Measurements from ENCODE around the gene PLEK. TPM values are rescaled to one million over a fixed set of nuclear protein-coding genes. Genes with fewer than 3 reads are reported as not detected.
"Not testable (repeated sequence)": the region's sequence is repeated elsewhere in the genome, so short reads cannot be mapped to it uniquely, and the experiment has no call there.

PLEK gene
- total RNA-seq, 8 experiments from 2014 or later = 0.17 to 1.6 (median 0.87) TPM; not detected in 1

GRCh38 chr2:68377137-68377780, 12.2 kb downstream of the PLEK start:
- no peak overlapping the region for H3K4me3 ChIP-seq
- no peaks in the 10 kb centered on the region for H3K4me1 ChIP-seq (replicated peaks in 1 of 2)
- no peak for ATAC-seq (replicated peaks in 6 of 8)
- no peak overlapping the region for H3K27ac ChIP-seq
- in situ Hi-C loops (cut with MboI; ENCODE audit: low pct_unique_long_range_greater_than_20kb in 2 of 9, low sequenced_read_pairs in 9 of 9, unreplicated experiment in 9 of 9) = no loop called here
- 44 to 94% (median 69%) methylated on average over 2 to 3 of the region's 3 CpGs for WGBS, 10 experiments

DNA sequence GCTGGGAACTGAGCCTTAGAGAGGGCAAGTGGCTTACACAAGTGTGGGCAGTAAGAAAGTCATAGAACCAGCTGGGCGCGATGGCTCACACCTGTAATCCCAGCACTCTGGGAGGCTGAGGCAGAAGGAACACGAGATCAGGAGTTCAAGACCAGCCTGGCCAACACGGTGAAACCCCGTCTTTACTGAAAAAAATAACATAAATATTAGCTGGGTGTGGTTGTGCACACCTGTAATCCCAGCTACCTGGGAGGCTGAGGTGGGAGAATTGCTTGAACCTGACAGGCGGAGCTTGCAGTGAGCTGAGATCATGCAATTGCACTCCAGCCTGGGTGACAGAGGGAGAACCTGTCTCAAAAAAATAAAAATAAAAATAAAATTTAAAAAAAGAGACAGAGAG, 13.7 kb downstream of the PLEK start:
- in situ Hi-C loops (cut with MboI; ENCODE audit: low pct_unique_long_range_greater_than_20kb in 2 of 9, low sequenced_read_pairs in 9 of 9, unreplicated experiment in 9 of 9); ATAC-seq (replicated peaks in 6 of 8); H3K4me3 ChIP-seq; H3K27ac ChIP-seq; H3K4me1 ChIP-seq (replicated peaks in 1 of 2): not testable (repeated sequence)
- WGBS, 10 experiments = 40 to 100% (median 70%) methylated on average over 1 to 6 of the region's 6 CpGs; no CpG with 5 or more reads in 1 of the 10 experiments

DNA sequence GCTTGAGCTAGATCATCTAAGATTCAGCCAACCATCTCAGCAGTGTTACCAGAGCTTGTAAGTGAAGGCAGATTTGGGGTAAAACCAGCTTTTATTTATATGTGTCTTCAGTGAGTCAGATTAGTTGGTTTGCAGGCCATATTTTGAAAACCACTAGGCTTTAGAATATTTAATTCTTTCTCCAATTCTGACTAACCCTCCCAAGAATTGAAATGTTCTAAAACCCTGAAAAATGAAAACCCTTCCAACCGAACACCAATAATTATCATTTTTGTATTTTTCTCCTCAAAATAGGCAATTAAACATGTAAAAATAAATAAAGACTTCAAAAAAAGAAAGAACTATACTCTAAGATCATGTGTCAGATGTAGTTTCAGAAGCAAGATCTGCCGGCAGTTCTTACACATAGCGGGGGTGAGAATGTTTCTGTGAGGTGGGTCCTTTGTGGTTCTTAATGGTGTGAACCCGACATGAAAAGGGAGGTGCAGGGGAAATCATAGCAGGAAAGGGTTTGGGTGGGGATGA, 14.2 kb downstream of the PLEK start:
- ATAC-seq (replicated peaks in 6 of 8) = peak in 1 of 8 experiments; percentile 28
- in situ Hi-C loops (cut with MboI; ENCODE audit: low pct_unique_long_range_greater_than_20kb in 2 of 9, low sequenced_read_pairs in 9 of 9, unreplicated experiment in 9 of 9) = no loop called here
- Histone ChIP-seq H3K27ac (no peak overlapping the region), H3K4me3 (no peak overlapping the region), H3K4me1 (replicated peaks in 1 of 2) (no peaks in the 10 kb centered on the region)
- WGBS, 10 experiments = 0 to 95% (median 83%) methylated on average over 1 to 4 of the region's 4 CpGs; no CpG with 5 or more reads in 3 of the 10 experiments

DNA sequence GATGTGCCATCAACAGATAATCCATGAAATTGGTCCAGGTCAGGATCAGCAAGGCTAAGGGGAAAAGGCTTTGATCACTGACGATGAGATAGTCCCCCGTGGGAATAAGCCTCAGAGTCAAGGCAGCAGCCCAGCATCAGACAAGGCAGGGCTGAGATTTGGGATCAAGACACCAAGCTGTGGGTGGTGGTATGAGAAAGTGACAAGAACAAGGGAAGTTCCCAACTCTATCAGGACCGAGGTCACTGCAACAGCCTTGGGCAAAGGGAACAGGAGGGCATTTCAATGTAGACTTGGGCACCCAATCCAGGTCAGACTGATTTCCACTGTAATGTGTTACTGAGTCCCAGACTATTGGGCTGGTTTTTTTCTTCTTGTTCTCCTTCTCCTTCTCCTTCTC, 18.7 kb downstream of the PLEK start:
- ATAC-seq (replicated peaks in 6 of 8) = no peak
- H3K4me3 ChIP-seq = no peak overlapping the region
- no peaks in the 10 kb centered on the region for H3K4me1 ChIP-seq (replicated peaks in 1 of 2)
- in situ Hi-C loops (cut with MboI; ENCODE audit: low pct_unique_long_range_greater_than_20kb in 2 of 9, low sequenced_read_pairs in 9 of 9, unreplicated experiment in 9 of 9) = no loop called here
- 33 to 100% (median 83%) methylated on average over 1 to 3 of the region's 3 CpGs; no CpG with 5 or more reads in 4 of the 10 experiments for WGBS, 10 experiments
- no peak overlapping the region for H3K27ac ChIP-seq

- H3K4me1 ChIP-seq (replicated peaks in 1 of 2) = no peaks in the 10 kb centered on the region
- no peak for ATAC-seq (replicated peaks in 6 of 8)
- H3K27ac ChIP-seq = no peak overlapping the region
- no peak overlapping the region for H3K4me3 ChIP-seq
- in situ Hi-C loops (cut with MboI; ENCODE audit: low pct_unique_long_range_greater_than_20kb in 2 of 9, low sequenced_read_pairs in 9 of 9, unreplicated experiment in 9 of 9) = no loop called here
- WGBS, 10 experiments = 30 to 70% (median 60%) methylated on average over 2 to 5 of the region's 5 CpGs; no CpG with 5 or more reads in 1 of the 10 experiments
Observed at GRCh38 chr2:68384485-68385107, 19.5 kb downstream of the PLEK start.

DNA sequence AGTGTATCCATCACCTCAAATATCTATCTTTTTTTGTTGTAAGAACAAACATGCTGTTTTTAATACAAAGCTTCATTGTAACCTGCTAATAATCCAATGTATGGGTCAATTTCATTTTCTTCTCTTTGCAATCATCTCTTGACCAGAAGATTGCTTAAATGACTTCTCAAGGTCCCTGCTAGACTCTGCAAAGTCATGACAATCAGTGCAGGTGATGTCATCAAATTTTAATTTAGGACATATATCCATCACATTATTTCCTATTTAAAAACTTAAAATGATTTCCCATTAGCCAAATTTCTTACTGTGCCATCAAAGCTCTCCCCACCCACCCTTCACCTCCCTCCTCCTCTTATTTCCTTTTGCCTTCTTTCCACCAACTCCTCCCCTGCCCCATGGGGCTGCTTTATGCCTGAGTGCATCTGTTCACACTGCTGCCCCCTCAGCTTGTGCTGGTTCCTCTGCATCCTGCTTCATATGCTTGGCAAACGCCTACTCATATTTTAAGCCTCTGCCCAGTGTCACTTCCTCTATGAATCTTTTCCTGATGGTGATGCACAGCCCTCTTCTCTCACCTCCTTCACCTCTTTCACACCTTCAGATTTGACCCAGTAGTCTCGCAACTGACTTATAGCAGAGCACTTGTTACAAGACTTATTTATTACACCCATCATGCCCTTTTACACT, 20.3 kb downstream of the PLEK start:
- Histone ChIP-seq H3K4me3 (no peak overlapping the region), H3K27ac (no peak overlapping the region), H3K4me1 (replicated peaks in 1 of 2) (no peaks in the 10 kb centered on the region)
- ATAC-seq (replicated peaks in 6 of 8) = no peak
- in situ Hi-C loops (cut with MboI; ENCODE audit: low pct_unique_long_range_greater_than_20kb in 2 of 9, low sequenced_read_pairs in 9 of 9, unreplicated experiment in 9 of 9) = no loop called here
- WGBS, 10 experiments = 13 to 100% (median 86%) methylated on average over 1 to 2 of the region's 2 CpGs; no CpG with 5 or more reads in 3 of the 10 experiments

GRCh38 chr2:68385907-68386287, 20.8 kb downstream of the PLEK start:
- Histone ChIP-seq H3K4me3 (no peak overlapping the region), H3K4me1 (replicated peaks in 1 of 2) (no peaks in the 10 kb centered on the region), H3K27ac (no peak overlapping the region)
- in situ Hi-C loops (cut with MboI; ENCODE audit: low pct_unique_long_range_greater_than_20kb in 2 of 9, low sequenced_read_pairs in 9 of 9, unreplicated experiment in 9 of 9) = no loop called here
- no peak for ATAC-seq (replicated peaks in 6 of 8)
- 47 to 100% (median 75%) methylated on average over 1 of the region's 1 CpG; no CpG with 5 or more reads in 2 of the 10 experiments for WGBS, 10 experiments

- ATAC-seq (replicated peaks in 6 of 8) = no peak
- in situ Hi-C loops (cut with MboI; ENCODE audit: low pct_unique_long_range_greater_than_20kb in 2 of 9, low sequenced_read_pairs in 9 of 9, unreplicated experiment in 9 of 9) = no loop called here
- 50 to 100% (median 77%) methylated on average over 1 to 5 of the region's 5 CpGs; no CpG with 5 or more reads in 2 of the 10 experiments for WGBS, 10 experiments
Observed at GRCh38 chr2:68386365-68386764, 21.3 kb downstream of the PLEK start.

DNA sequence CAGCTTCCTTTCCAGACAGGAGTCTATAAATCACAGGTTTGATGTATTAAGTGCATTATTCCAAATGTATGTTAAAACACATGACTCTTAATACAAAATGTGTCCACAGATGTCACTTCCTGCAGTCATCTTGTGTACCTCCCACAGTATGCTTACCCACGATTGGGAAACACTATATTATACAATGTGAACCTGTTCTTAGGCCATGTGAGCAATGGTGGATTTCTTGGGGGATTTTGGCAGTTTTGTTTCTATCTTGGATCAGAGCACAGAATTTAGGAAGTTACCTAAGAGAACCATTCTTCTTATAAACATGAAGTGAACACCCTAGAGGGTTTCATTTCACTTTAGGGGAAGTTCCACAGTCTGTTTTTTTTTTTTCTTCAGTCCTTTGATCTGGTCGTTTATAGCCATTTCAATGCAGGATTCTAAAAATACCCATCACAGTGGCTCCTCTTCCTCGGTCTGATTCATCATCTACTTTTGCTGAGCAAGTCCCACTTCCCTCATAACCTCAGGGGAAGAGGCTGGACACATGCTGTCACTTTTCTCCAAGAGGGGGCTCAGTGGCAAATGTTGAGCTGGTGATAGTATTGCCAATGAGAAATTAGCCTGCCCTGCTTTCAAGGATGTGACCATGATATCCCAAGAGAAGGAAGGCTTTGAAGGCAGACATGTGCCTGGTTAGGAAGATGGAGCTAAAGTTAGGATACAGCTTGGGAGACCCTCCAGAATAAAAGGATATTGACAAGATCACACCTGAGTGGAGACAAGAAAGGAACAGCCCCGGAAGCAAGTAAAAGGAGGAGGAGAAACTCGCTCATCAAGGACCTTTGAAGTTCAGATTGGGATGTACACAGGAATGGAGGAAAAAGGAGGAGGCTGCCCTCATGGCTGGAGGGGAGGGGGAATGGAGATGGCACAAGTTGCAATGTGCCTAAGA, 22.6 kb downstream of the PLEK start:
- WGBS, 10 experiments = 5 to 83% (median 42%) methylated on average over 1 to 5 of the region's 5 CpGs; no CpG with 5 or more reads in 1 of the 10 experiments
- in situ Hi-C loops (cut with MboI; ENCODE audit: low pct_unique_long_range_greater_than_20kb in 2 of 9, low sequenced_read_pairs in 9 of 9, unreplicated experiment in 9 of 9) = no loop called here
- Histone ChIP-seq H3K4me3 (no peak overlapping the region), H3K27ac (no peak overlapping the region), H3K4me1 (replicated peaks in 1 of 2) (no peaks in the 10 kb centered on the region)
- ATAC-seq (replicated peaks in 6 of 8) = no peak

More at GRCh38 chr2:68386365-68386764, 21.3 kb downstream of the PLEK start:
- no peaks in the 10 kb centered on the region for H3K4me1 ChIP-seq (replicated peaks in 1 of 2)
- H3K27ac ChIP-seq = no peak overlapping the region
- H3K4me3 ChIP-seq = no peak overlapping the region

GRCh38 chr2:68388358-68388757, 23.3 kb downstream of the PLEK start:
- Histone ChIP-seq H3K4me1 (replicated peaks in 1 of 2) (no peaks in the 10 kb centered on the region), H3K4me3 (no peak overlapping the region), H3K27ac (no peak overlapping the region)
- in situ Hi-C loops (cut with MboI; ENCODE audit: low pct_unique_long_range_greater_than_20kb in 2 of 9, low sequenced_read_pairs in 9 of 9, unreplicated experiment in 9 of 9) = no loop called here
- no peak for ATAC-seq (replicated peaks in 6 of 8)

DNA sequence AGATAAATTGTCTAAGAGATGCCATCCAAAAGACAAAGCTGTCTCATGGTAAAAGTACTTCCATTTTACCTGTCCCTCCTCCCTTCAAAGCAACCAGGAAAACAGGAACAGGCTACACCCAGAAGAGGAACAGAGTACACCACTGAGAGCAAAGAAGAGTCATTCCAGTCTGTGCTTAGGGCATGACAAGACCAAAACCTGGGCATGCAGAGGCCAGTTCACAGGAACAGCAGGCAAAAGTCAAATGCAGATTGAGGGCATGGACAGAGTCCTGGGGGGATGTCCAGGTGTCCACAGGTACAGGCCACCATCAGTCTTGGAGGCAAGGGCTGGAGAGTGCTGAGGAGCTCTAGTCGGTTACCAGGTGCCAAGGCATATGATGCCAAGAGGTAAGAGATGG, 23.7 kb downstream of the PLEK start:
- H3K27ac ChIP-seq = no peak overlapping the region
- no peaks in the 10 kb centered on the region for H3K4me1 ChIP-seq (replicated peaks in 1 of 2)
- H3K4me3 ChIP-seq = no peak overlapping the region
- WGBS, 10 experiments = 0 to 100% (median 73%) methylated on average over 1 of the region's 1 CpG; no CpG with 5 or more reads in 4 of the 10 experiments
- no peak for ATAC-seq (replicated peaks in 6 of 8)
- in situ Hi-C loops (cut with MboI; ENCODE audit: low pct_unique_long_range_greater_than_20kb in 2 of 9, low sequenced_read_pairs in 9 of 9, unreplicated experiment in 9 of 9) = no loop called here

DNA sequence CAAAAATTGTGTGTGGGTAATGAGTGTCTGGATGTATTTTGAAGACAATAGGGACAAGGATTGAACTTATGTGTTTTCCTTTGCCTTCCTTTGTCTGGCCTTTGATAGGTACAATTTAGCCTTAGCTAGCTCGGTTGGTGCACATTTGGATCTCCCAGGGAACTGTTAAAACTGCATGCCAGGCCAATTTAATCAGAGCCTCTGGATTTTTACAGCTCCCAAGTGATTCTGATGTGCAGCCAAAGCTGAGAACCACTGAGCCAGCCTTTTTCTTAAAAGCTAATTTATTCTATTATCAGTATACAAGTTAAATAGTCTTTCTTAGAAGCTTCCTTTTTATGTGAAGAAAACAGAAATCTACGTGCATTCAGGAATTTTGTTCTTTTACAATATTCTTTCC, 25.0 kb downstream of the PLEK start:
- Histone ChIP-seq H3K4me1 (replicated peaks in 1 of 2) (no peaks in the 10 kb centered on the region), H3K4me3 (no peak overlapping the region), H3K27ac (no peak overlapping the region)
- ATAC-seq (replicated peaks in 6 of 8) = no peak
- in situ Hi-C loops (cut with MboI; ENCODE audit: low pct_unique_long_range_greater_than_20kb in 2 of 9, low sequenced_read_pairs in 9 of 9, unreplicated experiment in 9 of 9) = no loop called here
- WGBS, 10 experiments = 0 to 74% (median 51%) methylated on average over 1 to 2 of the region's 2 CpGs; no CpG with 5 or more reads in 2 of the 10 experiments
